GM12878 (cell line): ENCODE data around the gene POU2F3. TPM values are rescaled to one million over a fixed set of nuclear protein-coding genes. Genes with fewer than 3 reads are reported as not detected.

Experiments
- ATAC-seq: fragments of 200-7000 bp; cut with Tn5 transposase; 3 replicates; pipeline ENCODE4 v1.9.1; 2020; ENCODE audit warnings: mild to moderate bottlenecking, moderate library complexity
- BruUV-seq: library from RNA; stranded (reverse); fragments of 400-500 nt; replicated peaks from 2 replicates; lab custom pipeline; 2021; lab: Mats Ljungman, UMichigan
- CTCF ChIA-PET: fragments of 300-600 bp; sonication (Branson Sonifier 250); formaldehyde crosslinking; extraction: SDS; loops from one replicate; lab custom pipeline; 2021; ENCODE audit warnings: inconsistent platforms; lab: Yijun Ruan, JAX
- POLR2A ChIA-PET: fragments of 350-600 bp; formaldehyde crosslinking; extraction: SDS; loops from one replicate; lab custom pipeline; 2021; ENCODE audit warnings: inconsistent platforms; lab: Charles Lee
- RAD21 ChIA-PET: fragments of 300-600 bp; sonication (Branson Sonifier 250); formaldehyde crosslinking; loops from one replicate; lab custom pipeline; 2023; ENCODE audit warnings: antibody characterized with exemption; ENCODE audit not compliant: unreplicated experiment; lab: Charles Lee
- SMC1A ChIA-PET: fragments of 300-600 bp; sonication (Branson Sonifier 250); formaldehyde crosslinking; loops from one replicate; lab custom pipeline; 2023; ENCODE audit not compliant: unreplicated experiment, uncharacterized antibody; lab: Charles Lee
- DNase-seq: peaks from one replicate; pipeline ENCODE4 v3.0.0-alpha.2; 2011; ENCODE audit warnings: low read depth, low spot score
- FAIRE-seq: peaks from 3 replicates; lab custom pipeline; 2011; peaks lifted over from hg19 to GRCh38; lab: Jason Lieb, UNC
- H2AFZ ChIP-seq: 2 replicates; pipeline ENCODE4 v1.6.0; 2011; ENCODE audit warnings: low read depth, low read length, control low read depth; ENCODE audit not compliant: control insufficient read depth
- H3K27ac ChIP-seq: 2 replicates; pipeline ENCODE4 v1.5.1; 2011; ENCODE audit warnings: control low read depth; ENCODE audit not compliant: control insufficient read depth, insufficient read depth
- H3K27me3 ChIP-seq, 2 experiments: replicated peaks in 1 of 2; 2 replicates each; pipeline versions ENCODE4 v1.6.0 to v1.6.1; 2011; ENCODE audit warnings: low read length in 1 of 2; ENCODE audit not compliant: control insufficient read depth in 2 of 2, insufficient read depth in 2 of 2
- H3K36me3 ChIP-seq, 2 experiments: 2 replicates each; pipeline ENCODE4 v1.5.1; 2011; ENCODE audit warnings: low read length in 1 of 2; ENCODE audit not compliant: control insufficient read depth in 2 of 2, insufficient read depth in 2 of 2
- H3K4me1 ChIP-seq: 2 replicates; pipeline ENCODE4 v1.6.1; 2011; ENCODE audit warnings: mild to moderate bottlenecking, low read length, moderate library complexity, mixed read lengths; ENCODE audit not compliant: control insufficient read depth, insufficient read depth
- H3K4me2 ChIP-seq: 2 replicates; pipeline ENCODE4 v1.6.0; 2011; ENCODE audit warnings: control low read depth; ENCODE audit not compliant: control insufficient read depth, insufficient read depth
- H3K4me3 ChIP-seq: fragments of 200-600 bp; sonication (generic); 2 replicates; pipeline ENCODE4 v1.5.1; 2016
- H3K79me2 ChIP-seq: 2 replicates; pipeline ENCODE4 v1.6.0; 2011; ENCODE audit warnings: low read length; ENCODE audit not compliant: control insufficient read depth, insufficient read depth
- H3K9ac ChIP-seq: 2 replicates; pipeline ENCODE4 v1.8.0; 2011; ENCODE audit warnings: low read length, control low read depth, mixed read lengths; ENCODE audit not compliant: control insufficient read depth, insufficient read depth
- H3K9me3 ChIP-seq: replicated peaks from 3 replicates; pipeline ENCODE4 v1.5.1; 2011; ENCODE audit warnings: mild to moderate bottlenecking, low read length; ENCODE audit not compliant: control insufficient read depth, insufficient read depth
- H4K20me1 ChIP-seq: 2 replicates; pipeline ENCODE4 v1.6.0; 2011; ENCODE audit not compliant: control insufficient read depth, insufficient read depth
- BMI1 ChIP-seq: fragments of 450-650 bp; IDR thresholded peaks from 2 replicates; pipeline ENCODE4 v1.6.1; 2016; ENCODE audit warnings: mild to moderate bottlenecking, moderate library complexity, borderline replicate concordance
- EGR1 ChIP-seq, 2 experiments: IDR thresholded peaks; 1 replicate in 1 of 2; 2 replicates in 1 of 2; pipeline ENCODE4 v1.6.1; 2011 to 2012; ENCODE audit warnings: low read depth in 2 of 2, low read length in 2 of 2, borderline replicate concordance in 1 of 2, mild to moderate bottlenecking in 1 of 2, moderate library complexity in 1 of 2
- ELK1 ChIP-seq: IDR thresholded peaks from 2 replicates; pipeline ENCODE4 v1.6.1; 2012; ENCODE audit warnings: low read depth, low read length, improper control_type of control experiment
- NFYA ChIP-seq: IDR thresholded peaks from 2 replicates; pipeline ENCODE4 v1.6.1; 2011; ENCODE audit warnings: low read depth, mild to moderate bottlenecking, low read length, improper control_type of control experiment, borderline replicate concordance
- PML ChIP-seq: IDR thresholded peaks from 2 replicates; pipeline ENCODE4 v1.6.1; 2012; ENCODE audit warnings: low read length, inconsistent platforms
- RUNX3 ChIP-seq: IDR thresholded peaks from 2 replicates; pipeline ENCODE4 v1.6.1; 2012; ENCODE audit warnings: low read length, inconsistent platforms
- SIN3A ChIP-seq: IDR thresholded peaks from 2 replicates; pipeline ENCODE4 v1.6.1; 2012; ENCODE audit warnings: low read depth, low read length, improper control_type of control experiment
- SRF ChIP-seq, 2 experiments: IDR thresholded peaks; 2 replicates each; pipeline ENCODE4 v1.6.1; 2011; ENCODE audit warnings: low read depth in 2 of 2, low read length in 2 of 2, mild to moderate bottlenecking in 1 of 2, moderate library complexity in 1 of 2
- SUPT20H ChIP-seq: IDR thresholded peaks from 2 replicates; pipeline ENCODE4 v1.6.1; 2011; ENCODE audit warnings: low read depth, mild to moderate bottlenecking, low read length, moderate library complexity, borderline replicate concordance; ENCODE audit not compliant: control insufficient read depth
- YBX1 ChIP-seq: fragments of 450-650 bp; IDR thresholded peaks from 2 replicates; pipeline ENCODE4 v1.6.1; 2016; ENCODE audit warnings: antibody characterized with exemption
- YY1 ChIP-seq: IDR thresholded peaks from 2 replicates; pipeline ENCODE4 v1.6.1; 2011; ENCODE audit warnings: low read depth, mild to moderate bottlenecking, low read length
- whole genome bisulfite sequencing: methylation state at CpG from one replicate; pipeline ENCODE4 v1.1.6; 2016; ENCODE audit warnings: low lambda C conversion rate; ENCODE audit not compliant: insufficient replicate concordance, insufficient coverage; ENCODE audit errors: missing lambda C conversion rate; 5-methylcytosine and 5-hydroxymethylcytosine counted together
- in situ Hi-C: fragments of 300-500 bp; cut with MboI; formaldehyde crosslinking; loops from 9 replicates; pipeline ENCODE4 v1.14.3; 2018; ENCODE audit warnings: mixed read lengths
- intact Hi-C: fragments of 100-400 bp; cut with micrococcal nuclease; formaldehyde crosslinking; loops from one replicate; pipeline ENCODE4 v1.14.2; 2022; ENCODE audit not compliant: unreplicated experiment
- polyA plus RNA-seq, 11 experiments: library from polyadenylated mRNA; depleted of rRNA in 4 of 11; unstranded in 6 of 11; stranded (reverse) in 5 of 11; fragments of >200 nt; fragmentation: Nextera tagmentation in 4 of 11; fragmentation: Illumina TruSeq in 1 of 11; extraction: Ambion mirVana in 4 of 11; extraction: Trizol in 1 of 11; gene quantifications; 1 replicate in 1 of 11; 2 replicates in 10 of 11; pipeline versions ENCODE4 v1.2.1 to v1.2.3, GENCODE V29; 2011 to 2016; ENCODE audit warnings: inconsistent platforms in 2 of 11, missing spikeins in 2 of 11, low read depth in 1 of 11
- total RNA-seq, 4 experiments: library from RNA; depleted of rRNA in 3 of 4; stranded (reverse); fragments of >200 nt in 3 of 4; fragmentation: Illumina TruSeq in 1 of 4; extraction: Trizol in 1 of 4; gene quantifications; 2 replicates each; pipeline versions ENCODE4 v1.2.1 to v1.2.3, GENCODE V29; 2013 to 2021
- TF ChIP-seq, protein P1 (sequence below): IDR thresholded peaks from 2 replicates; pipeline ENCODE4 v1.6.1; 2011; ENCODE audit warnings: low read depth, mild to moderate bottlenecking, low read length, moderate library complexity, borderline replicate concordance; ENCODE audit errors: extremely low read depth

Gene POU2F3
- total and polyA plus RNA-seq, 10 of the 15 experiments (the other 5 are each of a cell fraction or from before 2014, with no cell fraction given), result 0.09 to 4.4 (median 0.33) TPM

GRCh38 chr11:120198403-120198786 lies 41.5 kb upstream of the POU2F3 start:
- in situ Hi-C loops (no loop called here), intact Hi-C loops (no loop called here)
- H3K27me3 ChIP-seq, result peaks cover 0 to 2% of the 10 kb centered on the region in 2 experiments; a peak in 3 of 4 replicates
- DNase-seq (no peak), FAIRE-seq (no peak), ATAC-seq (no peak)
- H3K9me3 ChIP-seq, result no peaks in the 10 kb centered on the region
- TF ChIP-seq RUNX3 (no peak), YY1 (no peak), ELK1 (no peak), SIN3A (no peak), NFYA (no peak), PML (no peak), SRF (IDR thresholded peaks at IDR 0.05; ENCODE audit: low read depth in 2 of 2, low read length in 2 of 2) (no peak), EGR1 (IDR thresholded peaks at IDR 0.05; ENCODE audit: borderline replicate concordance in 1 of 2, low read depth in 2 of 2, low read length in 2 of 2) (no peak), YBX1 (no peak), SUPT20H (no peak), BMI1 (no peak)
- TF ChIP-seq, protein P1, sequence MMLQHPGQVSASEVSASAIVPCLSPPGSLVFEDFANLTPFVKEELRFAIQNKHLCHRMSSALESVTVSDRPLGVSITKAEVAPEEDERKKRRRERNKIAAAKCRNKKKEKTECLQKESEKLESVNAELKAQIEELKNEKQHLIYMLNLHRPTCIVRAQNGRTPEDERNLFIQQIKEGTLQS, result no peak
- WGBS, result 5% methylated on average over 5 of the region's 5 CpGs
- H3K4me2 ChIP-seq, result no peak overlapping the region
- H3K4me3 ChIP-seq, result no peak overlapping the region
- H3K79me2 ChIP-seq, result no peaks in the 10 kb centered on the region
- CTCF ChIA-PET, result no interaction called here
- H3K4me1 ChIP-seq, result no peaks in the 10 kb centered on the region
- POLR2A ChIA-PET, result no interaction called here
- no peaks in the 10 kb centered on the region for H3K36me3 ChIP-seq
- no peak overlapping the region for H2AFZ ChIP-seq
- SMC1A ChIA-PET, result interaction anchor here (1.4 kb wide), 1 partner anchor 8 kb away, joined by 5 read pairs; no protein-coding TSS in a partner anchor
- H3K27ac ChIP-seq, result no peak overlapping the region
- RAD21 ChIA-PET, result no interaction called here
- H3K9ac ChIP-seq, result no peak overlapping the region
- BruUV-seq, result no TSS peak
- no peaks in the 10 kb centered on the region for H4K20me1 ChIP-seq
